ENCODE measurements around the gene NDUFAF8. TPM values are rescaled to one million over a fixed set of nuclear protein-coding genes. Genes with fewer than 3 reads are reported as not detected.

NDUFAF8 gene
- total RNA-seq, 2 experiments from 2014 or later = 129 to 165 TPM

GRCh38 chr17:81195941-81196495 lies 43.1 kb upstream of the NDUFAF8 start:
- Histone ChIP-seq H3K27ac (ENCODE audit: low read depth, low read length, poor library complexity, severe bottlenecking) (no peak overlapping the region), H3K4me1 (ENCODE audit: insufficient read depth, low read length, poor library complexity, severe bottlenecking) (peaks cover under 1% of the 10 kb centered on the region), H3K9me3 (ENCODE audit: low read length) (no peaks in the 10 kb centered on the region), H3K79me2 (ENCODE audit: insufficient read depth, low read depth, low read length) (no peaks in the 10 kb centered on the region), H3K4me2 (ENCODE audit: low read length) (no peak overlapping the region), H3K9me2 (ENCODE audit: insufficient read depth, low read length) (no peaks in the 10 kb centered on the region), H3K4me3 (ENCODE audit: low read depth, low read length, poor library complexity, severe bottlenecking) (no peak overlapping the region), H2AFZ (ENCODE audit: low read length) (no peak overlapping the region), H4K20me1 (ENCODE audit: insufficient read depth, low read length) (no peaks in the 10 kb centered on the region), H3K36me3 (ENCODE audit: insufficient read depth, low read length) (peaks cover 11% of the 10 kb centered on the region; the same call in 1 of the 2 replicates)
- ChIA-PET CTCF (ENCODE audit: unreplicated experiment) (interaction anchor here (1.0 kb wide), 1 partner anchor 11 kb away, joined by 3 read pairs; no protein-coding TSS in a partner anchor), POLR2A (no interaction called here)
- intact Hi-C loops (cut with micrococcal nuclease; ENCODE audit: unreplicated experiment) = no loop called here
- no peak for DNase-seq (ENCODE audit: low spot score)
- no peak for TF ChIP-seq CTCF (conservative IDR thresholded peaks at IDR 0.05; ENCODE audit: low read length)
- no peak for TF ChIP-seq EZH2phosphoT487 (IDR thresholded peaks at IDR 0.05; ENCODE audit: borderline replicate concordance, low read depth, low read length)
- no TSS peak for BruUV-seq (replicated peaks)

- Histone ChIP-seq H3K27ac (ENCODE audit: low read depth, low read length, poor library complexity, severe bottlenecking) (no peak overlapping the region), H3K36me3 (ENCODE audit: insufficient read depth, low read length) (peaks cover 16% of the 10 kb centered on the region; the same call in 1 of the 2 replicates), H3K4me2 (ENCODE audit: low read length) (no peak overlapping the region), H3K4me3 (ENCODE audit: low read depth, low read length, poor library complexity, severe bottlenecking) (no peak overlapping the region), H2AFZ (ENCODE audit: low read length) (no peak overlapping the region), H3K79me2 (ENCODE audit: insufficient read depth, low read depth, low read length) (no peaks in the 10 kb centered on the region), H4K20me1 (ENCODE audit: insufficient read depth, low read length) (no peaks in the 10 kb centered on the region), H3K9me2 (ENCODE audit: insufficient read depth, low read length) (no peaks in the 10 kb centered on the region), H3K4me1 (ENCODE audit: insufficient read depth, low read length, poor library complexity, severe bottlenecking) (peaks cover 7% of the 10 kb centered on the region), H3K9me3 (ENCODE audit: low read length) (no peaks in the 10 kb centered on the region)
- no peak for DNase-seq (ENCODE audit: low spot score)
- no peak for TF ChIP-seq CTCF (conservative IDR thresholded peaks at IDR 0.05; ENCODE audit: low read length)
- no peak for TF ChIP-seq EZH2phosphoT487 (IDR thresholded peaks at IDR 0.05; ENCODE audit: borderline replicate concordance, low read depth, low read length)
- CTCF ChIA-PET (ENCODE audit: unreplicated experiment) = interaction anchor here (1.0 kb wide), 1 partner anchor 10 kb away, joined by 3 read pairs; no protein-coding TSS in a partner anchor
- POLR2A ChIA-PET = no interaction called here
- intact Hi-C loops (cut with micrococcal nuclease; ENCODE audit: unreplicated experiment) = no loop called here
- BruUV-seq (replicated peaks) = no TSS peak
Observed at GRCh38 chr17:81196505-81197408, 42.4 kb upstream of the NDUFAF8 start.

DNA sequence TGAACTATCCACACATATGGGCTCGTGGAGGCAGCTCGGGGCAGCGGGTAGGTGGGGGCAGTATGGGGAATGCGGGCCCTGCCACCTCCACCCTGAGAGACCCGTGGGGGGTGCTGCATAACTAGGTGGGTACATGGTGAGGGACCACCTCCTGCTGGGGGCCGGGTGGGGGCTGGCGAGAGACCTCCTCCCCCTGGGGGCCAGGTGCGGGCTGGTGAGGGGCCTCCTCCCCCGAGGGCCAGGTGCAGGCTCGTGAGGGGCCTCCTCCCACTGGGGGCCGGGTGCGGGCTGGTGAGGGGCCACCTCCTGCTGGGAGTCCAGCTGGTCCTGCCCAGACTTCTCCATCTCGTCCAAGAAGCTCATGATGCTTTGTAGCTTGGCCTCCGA lies 41.7 kb upstream of the NDUFAF8 start:
- H3K36me3 ChIP-seq (ENCODE audit: insufficient read depth, low read length) = peaks cover 16% of the 10 kb centered on the region; the same call in 1 of the 2 replicates
- no peaks in the 10 kb centered on the region for H3K9me2 ChIP-seq (ENCODE audit: insufficient read depth, low read length)
- H3K79me2 ChIP-seq (ENCODE audit: insufficient read depth, low read depth, low read length) = no peaks in the 10 kb centered on the region
- no peak overlapping the region for H3K4me3 ChIP-seq (ENCODE audit: low read depth, low read length, poor library complexity, severe bottlenecking)
- H4K20me1 ChIP-seq (ENCODE audit: insufficient read depth, low read length) = no peaks in the 10 kb centered on the region
- intact Hi-C loops (cut with micrococcal nuclease; ENCODE audit: unreplicated experiment) = no loop called here
- no peak for TF ChIP-seq EZH2phosphoT487 (IDR thresholded peaks at IDR 0.05; ENCODE audit: borderline replicate concordance, low read depth, low read length)
- TF ChIP-seq CTCF (conservative IDR thresholded peaks at IDR 0.05; ENCODE audit: low read length) = no peak
- H3K27ac ChIP-seq (ENCODE audit: low read depth, low read length, poor library complexity, severe bottlenecking) = no peak overlapping the region
- H3K9me3 ChIP-seq (ENCODE audit: low read length) = no peaks in the 10 kb centered on the region
- H2AFZ ChIP-seq (ENCODE audit: low read length) = no peak overlapping the region
- no peak for DNase-seq (ENCODE audit: low spot score)
- ChIA-PET POLR2A (no interaction called here), CTCF (ENCODE audit: unreplicated experiment) (no interaction called here)
- H3K4me2 ChIP-seq (ENCODE audit: low read length) = no peak overlapping the region
- H3K4me1 ChIP-seq (ENCODE audit: insufficient read depth, low read length, poor library complexity, severe bottlenecking) = peaks cover 7% of the 10 kb centered on the region
- BruUV-seq (replicated peaks) = no TSS peak
